HepG2 (cell line): ENCODE results near the gene BRMS1. TPM values are rescaled to one million over a fixed set of nuclear protein-coding genes. Genes with fewer than 3 reads are reported as not detected.

ENCODE experiments used
- IKZF4 ChIP-seq: sonication (generic); formaldehyde crosslinking; IDR thresholded peaks from 2 replicates; pipeline ENCODE4 v1.5.1; 2020; ENCODE audit warnings: borderline replicate concordance, mild to moderate bottlenecking, low read depth, missing genetic modification reagents; ENCODE audit errors: not compliant biosample characterization
- ISL2 ChIP-seq: sonication (generic); formaldehyde crosslinking; IDR thresholded peaks from 2 replicates; pipeline ENCODE4 v1.5.0; 2020; ENCODE audit warnings: missing genetic modification reagents
- KDM5A ChIP-seq: fragments of 200-600 bp; sonication (generic); IDR thresholded peaks from 2 replicates; pipeline ENCODE4 v1.7.0; 2018; ENCODE audit warnings: antibody characterized with exemption, mild to moderate bottlenecking, low read length, borderline replicate concordance
- LBX2 ChIP-seq: sonication (generic); formaldehyde crosslinking; IDR thresholded peaks from 2 replicates; pipeline ENCODE4 v1.5.0; 2020; ENCODE audit warnings: missing genetic modification reagents, mild to moderate bottlenecking, borderline replicate concordance
- MAF1 ChIP-seq: sonication (generic); formaldehyde crosslinking; IDR thresholded peaks from 2 replicates; pipeline ENCODE4 v1.5.0; 2020; ENCODE audit warnings: missing genetic modification reagents, borderline replicate concordance
- MIER2 ChIP-seq: IDR thresholded peaks from 2 replicates; pipeline ENCODE4 v1.6.1; 2016; ENCODE audit warnings: missing biosample characterization, missing genetic modification reagents
- MXI1 ChIP-seq: IDR thresholded peaks from 3 replicates; pipeline ENCODE4 v1.6.1; 2012; ENCODE audit warnings: low read depth, low read length, inconsistent platforms, borderline replicate concordance
- POLR2AphosphoS5 ChIP-seq: IDR thresholded peaks from 2 replicates; pipeline ENCODE4 v1.6.1; 2012; ENCODE audit warnings: low read depth, low read length
- POLR2G ChIP-seq: fragments of 200-400 bp; formaldehyde crosslinking; IDR thresholded peaks from 2 replicates; pipeline ENCODE4 v1.6.1; 2018; ENCODE audit warnings: mild to moderate bottlenecking, low read depth, low read length, moderate library complexity
- PRMT3 ChIP-seq: sonication (generic); formaldehyde crosslinking; IDR thresholded peaks from 2 replicates; pipeline ENCODE4 v1.8.1; 2022; ENCODE audit warnings: low read depth, mild to moderate bottlenecking, moderate library complexity, missing genetic modification reagents, borderline replicate concordance
- RELA ChIP-seq: sonication (generic); formaldehyde crosslinking; IDR thresholded peaks from 2 replicates; pipeline ENCODE4 v1.4.0; 2020; ENCODE audit warnings: missing genetic modification reagents
- SKI ChIP-seq: fragments of 450-650 bp; IDR thresholded peaks from one replicate; pipeline ENCODE4 v1.6.1; 2018; ENCODE audit warnings: mild to moderate bottlenecking; ENCODE audit not compliant: partially characterized antibody
- YEATS4 ChIP-seq: sonication (generic); formaldehyde crosslinking; IDR thresholded peaks from 2 replicates; pipeline ENCODE4 v1.4.0; 2020; ENCODE audit warnings: missing genetic modification reagents, borderline replicate concordance
- ZBTB33 ChIP-seq: sonication (generic); formaldehyde crosslinking; IDR thresholded peaks from 2 replicates; pipeline ENCODE4 v1.4.0; 2020; ENCODE audit warnings: missing genetic modification reagents
- ZNF124 ChIP-seq: sonication (generic); formaldehyde crosslinking; IDR thresholded peaks from 2 replicates; pipeline ENCODE4 v1.4.0; 2020; ENCODE audit warnings: missing genetic modification reagents
- ZNF24 ChIP-seq: fragments of 450-650 bp; IDR thresholded peaks from 2 replicates; pipeline ENCODE4 v1.6.1; 2017; ENCODE audit warnings: antibody characterized with exemption, mild to moderate bottlenecking
- ZNF343 ChIP-seq: sonication (generic); formaldehyde crosslinking; IDR thresholded peaks from 2 replicates; pipeline ENCODE4 v1.4.0; 2020; ENCODE audit warnings: mild to moderate bottlenecking, missing genetic modification reagents
- ZNF563 ChIP-seq: sonication (generic); formaldehyde crosslinking; IDR thresholded peaks from 2 replicates; pipeline ENCODE4 v1.8.0; 2022; ENCODE audit warnings: mild to moderate bottlenecking, moderate library complexity, missing genetic modification reagents
- ZNF616 ChIP-seq: sonication (generic); formaldehyde crosslinking; IDR thresholded peaks from 2 replicates; pipeline ENCODE4 v1.5.0; 2020; ENCODE audit warnings: low read depth, mild to moderate bottlenecking, missing genetic modification reagents
- ZNF691 ChIP-seq: sonication (generic); formaldehyde crosslinking; IDR thresholded peaks from 2 replicates; pipeline ENCODE4 v1.4.0; 2020; ENCODE audit warnings: missing genetic modification reagents, low read depth, mild to moderate bottlenecking, borderline replicate concordance
- ZNF704 ChIP-seq: sonication (generic); formaldehyde crosslinking; IDR thresholded peaks from 2 replicates; pipeline ENCODE4 v1.8.1; 2023; ENCODE audit warnings: mild to moderate bottlenecking, inconsistent platforms, moderate library complexity, missing genetic modification reagents, borderline replicate concordance
- ZNF800 ChIP-seq: sonication (generic); formaldehyde crosslinking; IDR thresholded peaks from 2 replicates; pipeline ENCODE4 v1.4.0; 2020; ENCODE audit warnings: missing genetic modification reagents
- polyA plus RNA-seq, 8 experiments: library from polyadenylated mRNA; depleted of rRNA in 3 of 8; stranded (reverse) in 7 of 8; unstranded in 1 of 8; fragments of >200 nt; fragmentation: Illumina TruSeq in 4 of 8; extraction: Trizol in 4 of 8; gene quantifications; 2 replicates each; pipeline versions ENCODE4 v1.2.1 to v1.2.3, GENCODE V29; 2011 to 2016; ENCODE audit warnings: low read depth in 4 of 8, missing spikeins in 1 of 8, mixed read lengths in 1 of 8; ENCODE audit not compliant: insufficient read depth in 1 of 8
- total RNA-seq, 5 experiments: library from RNA; depleted of rRNA; stranded (reverse); fragments of >200 nt; fragmentation: Illumina TruSeq; extraction: Trizol; gene quantifications; 2 replicates each; pipeline ENCODE4 v1.2.3, GENCODE V29; 2016; ENCODE audit warnings: low read depth in 1 of 5

Gene BRMS1
- total and polyA plus RNA-seq, 2 of the 13 experiments (the other 11 are each of a cell fraction or from before 2014, with no cell fraction given) = 15.8 to 55.7 TPM

GRCh38 chr11:66347425-66348276 lies 2.7 kb upstream of the BRMS1 start, which contains the start of gene B4GAT1 (continued):
- TF ChIP-seq ZNF343 (CRISPR knock-in tag) (0 out of 2 replicates have a peak, but pooled peaks have one; percentile 42), RELA (CRISPR knock-in tag) (peak; percentile 76; the same call in 1 of the 2 replicates), ZNF800 (CRISPR knock-in tag) (0 out of 2 replicates have a peak, but pooled peaks have one; percentile 43), ZNF704 (CRISPR knock-in tag) (no peak), MIER2 (CRISPR knock-in tag) (peak; percentile 52; the same call in 1 of the 2 replicates), ZNF691 (CRISPR knock-in tag) (0 out of 2 replicates have a peak, but pooled peaks have one; percentile 0), PRMT3 (0 out of 2 replicates have a peak, but pooled peaks have one; percentile 56), LBX2 (CRISPR knock-in tag) (no peak), MAF1 (CRISPR knock-in tag) (peak; percentile 96), SKI (peak; percentile 36), POLR2G (peak; percentile 81), YEATS4 (CRISPR knock-in tag) (peak; percentile 8; the same call in 1 of the 2 replicates), ZNF616 (CRISPR knock-in tag) (peak; percentile 20; the same call in 1 of the 2 replicates), ZNF24 (peak; percentile 99), ZNF124 (CRISPR knock-in tag) (peak; percentile 63; the same call in 1 of the 2 replicates), POLR2AphosphoS5 (peak; percentile 68), ZNF563 (peak; percentile 49; the same call in 1 of the 2 replicates), MXI1 (0 out of 3 replicates have a peak, but pooled peaks have one; percentile 25), KDM5A (peak; percentile 21; the same call in 1 of the 2 replicates), ISL2 (0 out of 2 replicates have a peak, but pooled peaks have one; percentile 22), ZBTB33 (peak; percentile 72), IKZF4 (CRISPR knock-in tag) (no peak)
